Retinal pigment epithelial cell (primary cell): ENCODE results near the gene KIAA0513.

ENCODE experiments used
- DNase-seq: peaks from one replicate; pipeline ENCODE4 v3.0.0-alpha.2; 2010; ENCODE audit warnings: low read depth
- H3K4me3 ChIP-seq: 2 replicates; pipeline ENCODE4 v1.5.1; 2011; ENCODE audit warnings: mild to moderate bottlenecking, low read length, control low read depth, moderate library complexity
- CTCF ChIP-seq: conservative IDR thresholded peaks from 2 replicates; pipeline ENCODE4 v1.5.1; 2011; ENCODE audit warnings: low read depth, low read length, control low read depth, inconsistent platforms

KIAA0513 gene

GRCh38 chr16:85129876-85130704 is 102.5 kb downstream of the KIAA0513 start:
- no peak overlapping the region for H3K4me3 ChIP-seq
- DNase-seq = no peak
- TF ChIP-seq CTCF = no peak

GRCh38 chr16:85130705-85131028 is 103.1 kb downstream of the KIAA0513 start:
- TF ChIP-seq CTCF = no peak
- no peak overlapping the region for H3K4me3 ChIP-seq
- DNase-seq = no peak

- H3K4me3 ChIP-seq = no peak overlapping the region
- no peak for DNase-seq
- no peak for TF ChIP-seq CTCF
Measured at GRCh38 chr16:85132456-85133289, 105.1 kb downstream of the KIAA0513 start.

GRCh38 chr16:85133290-85133599 is 105.7 kb downstream of the KIAA0513 start:
- no peak for DNase-seq
- no peak overlapping the region for H3K4me3 ChIP-seq
- TF ChIP-seq CTCF = no peak

- TF ChIP-seq CTCF = no peak
- H3K4me3 ChIP-seq = no peak overlapping the region
- DNase-seq = no peak
Measured at GRCh38 chr16:85134076-85134788, 106.6 kb downstream of the KIAA0513 start.

GRCh38 chr16:85134789-85135142 is 107.2 kb downstream of the KIAA0513 start:
- no peak overlapping the region for H3K4me3 ChIP-seq
- DNase-seq = no peak
- no peak for TF ChIP-seq CTCF
